Measurements from ENCODE around the gene SCFD2. TPM values are rescaled to one million over a fixed set of nuclear protein-coding genes. Genes with fewer than 3 reads are reported as not detected.

Gene SCFD2
- total RNA-seq, 1 donor from 2014 or later = 18.6 TPM

GRCh38 chr4:52917817-52918216 lies 448.0 kb downstream of the SCFD2 start:
- TF ChIP-seq, protein P1, sequence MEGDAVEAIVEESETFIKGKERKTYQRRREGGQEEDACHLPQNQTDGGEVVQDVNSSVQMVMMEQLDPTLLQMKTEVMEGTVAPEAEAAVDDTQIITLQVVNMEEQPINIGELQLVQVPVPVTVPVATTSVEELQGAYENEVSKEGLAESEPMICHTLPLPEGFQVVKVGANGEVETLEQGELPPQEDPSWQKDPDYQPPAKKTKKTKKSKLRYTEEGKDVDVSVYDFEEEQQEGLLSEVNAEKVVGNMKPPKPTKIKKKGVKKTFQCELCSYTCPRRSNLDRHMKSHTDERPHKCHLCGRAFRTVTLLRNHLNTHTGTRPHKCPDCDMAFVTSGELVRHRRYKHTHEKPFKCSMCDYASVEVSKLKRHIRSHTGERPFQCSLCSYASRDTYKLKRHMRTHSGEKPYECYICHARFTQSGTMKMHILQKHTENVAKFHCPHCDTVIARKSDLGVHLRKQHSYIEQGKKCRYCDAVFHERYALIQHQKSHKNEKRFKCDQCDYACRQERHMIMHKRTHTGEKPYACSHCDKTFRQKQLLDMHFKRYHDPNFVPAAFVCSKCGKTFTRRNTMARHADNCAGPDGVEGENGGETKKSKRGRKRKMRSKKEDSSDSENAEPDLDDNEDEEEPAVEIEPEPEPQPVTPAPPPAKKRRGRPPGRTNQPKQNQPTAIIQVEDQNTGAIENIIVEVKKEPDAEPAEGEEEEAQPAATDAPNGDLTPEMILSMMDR (conservative IDR thresholded peaks at IDR 0.05) = no peak

DNA sequence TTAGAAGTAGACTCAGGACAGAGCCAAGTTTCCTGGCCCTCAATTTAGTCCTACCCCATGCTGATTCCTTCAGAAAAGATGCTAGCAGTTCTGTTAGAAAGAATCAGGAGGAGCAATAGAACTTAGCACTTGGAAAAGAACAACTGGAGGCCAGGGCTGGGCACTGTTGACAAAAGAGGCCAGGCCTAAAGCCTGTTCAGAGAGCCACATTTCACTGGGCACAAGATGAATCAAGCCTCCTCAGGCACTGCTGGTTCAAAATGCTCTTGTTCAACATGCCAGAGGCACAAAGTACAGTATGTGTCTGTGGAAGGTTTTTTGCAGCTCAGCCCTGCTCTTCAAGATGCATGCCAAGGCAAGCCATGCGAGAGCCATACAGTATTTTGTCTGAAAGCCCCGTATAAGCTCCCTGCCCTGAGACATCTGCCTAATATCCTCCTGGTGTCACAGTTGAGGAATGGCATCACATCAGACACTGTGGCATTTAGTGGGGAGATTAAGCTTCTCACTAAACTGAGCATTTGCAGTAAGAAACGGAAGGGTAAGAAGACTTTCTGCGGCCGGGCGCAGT lies 450.0 kb downstream of the SCFD2 start:
- TF ChIP-seq, protein P1 (conservative IDR thresholded peaks at IDR 0.05) = no peak
- no peak overlapping the region for H3K4me3 Mint-ChIP-seq
- DNase-seq (ENCODE audit: low read depth, low spot score) = no peak
- H3K27me3 Mint-ChIP-seq (ENCODE audit: low read depth) = no peaks in the 10 kb centered on the region
- H3K36me3 Mint-ChIP-seq (ENCODE audit: low read depth) = no peaks in the 10 kb centered on the region
- H3K9me3 Mint-ChIP-seq = no peaks in the 10 kb centered on the region
- peak overlapping the region; percentile 43 for H3K27ac Mint-ChIP-seq (ENCODE audit: unreplicated experiment)
- H3K4me1 Mint-ChIP-seq = peaks cover 13% of the 10 kb centered on the region

More at GRCh38 chr4:52917817-52918216, 448.0 kb downstream of the SCFD2 start:
- Mint-ChIP-seq H3K4me1 (peaks cover 23% of the 10 kb centered on the region), H3K27me3 (ENCODE audit: low read depth) (no peaks in the 10 kb centered on the region), H3K27ac (ENCODE audit: unreplicated experiment) (no peak overlapping the region), H3K36me3 (ENCODE audit: low read depth) (no peaks in the 10 kb centered on the region), H3K9me3 (no peaks in the 10 kb centered on the region), H3K4me3 (no peak overlapping the region)
- DNase-seq (ENCODE audit: low read depth, low spot score) = no peak

GRCh38 chr4:52915191-52915590 lies 450.7 kb downstream of the SCFD2 start:
- no peak for DNase-seq (ENCODE audit: low read depth, low spot score)
- H3K4me3 Mint-ChIP-seq = no peak overlapping the region
- no peaks in the 10 kb centered on the region for H3K27me3 Mint-ChIP-seq (ENCODE audit: low read depth)
- H3K4me1 Mint-ChIP-seq = peaks cover 13% of the 10 kb centered on the region
- H3K9me3 Mint-ChIP-seq = no peaks in the 10 kb centered on the region
- no peak overlapping the region for H3K27ac Mint-ChIP-seq (ENCODE audit: unreplicated experiment)
- H3K36me3 Mint-ChIP-seq (ENCODE audit: low read depth) = no peaks in the 10 kb centered on the region
- TF ChIP-seq, protein P1 (conservative IDR thresholded peaks at IDR 0.05) = no peak

DNA sequence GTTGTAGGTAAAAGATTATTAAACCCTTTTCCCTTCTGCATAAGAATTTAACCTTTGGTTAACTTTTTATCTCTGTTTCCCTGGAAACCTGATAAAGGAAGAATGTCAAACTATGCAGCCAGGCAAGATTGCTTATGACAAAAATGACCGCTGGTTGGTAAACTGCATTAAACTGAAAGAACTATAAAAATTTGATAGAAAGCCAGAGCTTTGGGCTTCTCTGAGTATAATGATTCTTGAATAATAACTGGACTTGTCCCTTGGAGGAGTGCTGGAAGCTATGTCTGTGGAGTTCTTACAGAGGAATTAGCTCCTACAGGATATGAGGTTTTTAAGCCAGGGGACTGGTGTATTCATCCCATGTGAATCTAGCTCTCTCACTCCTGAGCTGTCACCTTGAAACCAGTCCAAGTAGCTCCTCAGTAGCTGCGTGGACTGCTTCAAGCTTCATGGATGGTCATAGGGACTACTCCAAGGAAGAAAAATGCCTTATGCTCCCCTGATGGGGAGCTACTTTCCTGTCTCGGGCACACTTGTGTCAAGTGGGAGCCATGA lies 451.7 kb downstream of the SCFD2 start:
- no peak for DNase-seq (ENCODE audit: low read depth, low spot score)
- Mint-ChIP-seq H3K4me1 (peaks cover 13% of the 10 kb centered on the region), H3K27me3 (ENCODE audit: low read depth) (no peaks in the 10 kb centered on the region), H3K27ac (ENCODE audit: unreplicated experiment) (no peak overlapping the region), H3K9me3 (no peaks in the 10 kb centered on the region), H3K36me3 (ENCODE audit: low read depth) (no peaks in the 10 kb centered on the region), H3K4me3 (no peak overlapping the region)
- TF ChIP-seq, protein P1 (conservative IDR thresholded peaks at IDR 0.05) = no peak

GRCh38 chr4:52912608-52913007 lies 453.3 kb downstream of the SCFD2 start:
- DNase-seq (ENCODE audit: low read depth, low spot score) = no peak
- Mint-ChIP-seq H3K9me3 (no peaks in the 10 kb centered on the region), H3K27ac (ENCODE audit: unreplicated experiment) (no peak overlapping the region), H3K4me1 (peaks cover 13% of the 10 kb centered on the region), H3K4me3 (no peak overlapping the region), H3K36me3 (ENCODE audit: low read depth) (no peaks in the 10 kb centered on the region), H3K27me3 (ENCODE audit: low read depth) (no peaks in the 10 kb centered on the region)
- TF ChIP-seq, protein P1 (conservative IDR thresholded peaks at IDR 0.05) = no peak
